GM12874 (cell line): ENCODE data around the gene ATP8A1.

Experiments used
- TF ChIP-seq, protein P1 (sequence below): IDR thresholded peaks from 2 replicates; pipeline ENCODE4 v1.5.1; 2011; ENCODE audit warnings: low read depth, mild to moderate bottlenecking, control low read depth, low read length, moderate library complexity; ENCODE audit not compliant: insufficient read depth

ATP8A1 gene

DNA sequence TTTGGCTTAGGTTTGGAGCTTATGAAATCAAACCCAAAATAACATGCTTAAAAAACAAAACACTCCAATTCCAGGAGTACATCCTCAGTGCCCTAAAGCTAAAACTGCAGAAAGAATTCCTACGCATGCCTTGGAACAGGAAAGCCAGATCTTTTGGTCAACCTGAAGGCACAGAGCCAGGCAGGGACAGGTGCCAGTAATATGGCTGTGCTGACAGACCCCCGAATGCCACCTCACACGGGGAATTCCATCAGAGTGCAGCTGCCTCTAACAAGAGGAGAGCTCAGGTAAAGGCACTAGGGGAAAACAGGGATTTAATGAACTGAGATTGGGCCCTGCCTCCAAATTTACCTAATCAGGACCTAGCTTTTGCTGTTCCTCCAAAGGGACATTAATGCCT is 182.5 kb downstream of the ATP8A1 start:
- TF ChIP-seq, protein P1, sequence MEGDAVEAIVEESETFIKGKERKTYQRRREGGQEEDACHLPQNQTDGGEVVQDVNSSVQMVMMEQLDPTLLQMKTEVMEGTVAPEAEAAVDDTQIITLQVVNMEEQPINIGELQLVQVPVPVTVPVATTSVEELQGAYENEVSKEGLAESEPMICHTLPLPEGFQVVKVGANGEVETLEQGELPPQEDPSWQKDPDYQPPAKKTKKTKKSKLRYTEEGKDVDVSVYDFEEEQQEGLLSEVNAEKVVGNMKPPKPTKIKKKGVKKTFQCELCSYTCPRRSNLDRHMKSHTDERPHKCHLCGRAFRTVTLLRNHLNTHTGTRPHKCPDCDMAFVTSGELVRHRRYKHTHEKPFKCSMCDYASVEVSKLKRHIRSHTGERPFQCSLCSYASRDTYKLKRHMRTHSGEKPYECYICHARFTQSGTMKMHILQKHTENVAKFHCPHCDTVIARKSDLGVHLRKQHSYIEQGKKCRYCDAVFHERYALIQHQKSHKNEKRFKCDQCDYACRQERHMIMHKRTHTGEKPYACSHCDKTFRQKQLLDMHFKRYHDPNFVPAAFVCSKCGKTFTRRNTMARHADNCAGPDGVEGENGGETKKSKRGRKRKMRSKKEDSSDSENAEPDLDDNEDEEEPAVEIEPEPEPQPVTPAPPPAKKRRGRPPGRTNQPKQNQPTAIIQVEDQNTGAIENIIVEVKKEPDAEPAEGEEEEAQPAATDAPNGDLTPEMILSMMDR: no peak

DNA sequence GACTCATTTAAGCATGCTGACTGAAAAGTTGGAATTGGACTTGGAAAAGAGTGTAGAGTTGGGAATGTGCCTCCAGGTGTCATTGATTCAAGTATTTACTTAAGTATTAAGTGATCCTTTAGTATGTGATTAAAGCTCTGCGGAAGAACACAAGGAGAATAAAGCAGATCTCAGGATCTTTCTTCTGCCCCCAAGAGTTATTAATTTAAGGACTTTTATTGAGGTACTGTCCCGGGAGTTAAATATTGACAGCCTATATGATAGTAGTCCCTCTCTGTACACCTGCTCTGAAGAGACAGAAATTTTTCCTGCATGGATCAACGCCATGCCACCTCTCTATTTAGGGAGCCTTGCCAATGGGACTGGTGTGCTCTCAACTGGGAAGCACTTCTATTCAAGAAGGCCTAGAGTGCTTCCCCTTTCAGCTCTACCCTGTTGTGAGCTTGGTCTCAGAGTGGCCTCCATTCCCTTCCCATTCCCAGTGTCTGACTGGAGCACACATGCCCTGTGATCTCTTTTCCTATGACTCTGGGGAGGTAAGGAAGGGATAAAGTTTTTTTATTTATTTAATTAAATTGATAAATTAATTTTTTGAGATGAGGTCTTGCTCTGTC is 183.7 kb downstream of the ATP8A1 start:
- TF ChIP-seq, protein P1: no peak

DNA sequence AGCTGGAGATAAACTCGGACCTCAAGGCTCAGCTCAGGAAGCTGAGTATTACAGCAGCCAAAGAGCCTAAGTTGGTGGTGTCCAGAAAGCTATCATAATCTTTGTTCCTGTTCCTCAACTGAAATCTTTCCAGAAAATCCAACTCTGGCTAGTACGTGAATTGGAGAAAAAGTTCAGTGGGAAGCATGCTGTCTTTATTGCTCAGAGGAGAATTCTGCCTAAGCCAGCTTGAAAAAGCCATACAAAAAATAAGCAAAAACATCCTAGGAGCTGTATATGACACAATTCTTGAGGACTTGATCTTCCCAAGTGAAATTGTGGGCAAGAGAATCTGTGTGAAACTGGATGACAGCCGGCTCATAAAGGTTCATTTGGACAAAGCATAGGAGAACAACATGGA is 185.0 kb downstream of the ATP8A1 start:
- TF ChIP-seq, protein P1: no peak

DNA sequence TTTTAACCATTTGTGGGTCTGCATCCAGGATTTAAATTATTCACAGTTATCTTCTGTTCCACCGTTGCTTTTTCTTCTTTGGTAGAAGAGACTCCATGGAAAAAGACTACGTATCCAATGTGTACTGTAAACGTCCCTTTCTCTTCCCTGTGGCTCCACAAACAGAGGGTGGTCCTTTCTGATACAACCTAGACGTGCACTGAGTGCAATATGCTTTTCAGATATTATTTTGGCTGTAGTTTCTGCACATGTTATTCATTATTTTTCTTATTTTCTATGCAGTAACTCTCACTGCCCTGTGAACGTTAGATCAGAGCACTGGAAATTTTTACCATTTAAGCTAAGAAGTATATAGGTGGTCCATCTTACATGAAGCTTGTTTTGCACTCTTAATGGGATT is 186.9 kb downstream of the ATP8A1 start:
- TF ChIP-seq, protein P1: no peak

DNA sequence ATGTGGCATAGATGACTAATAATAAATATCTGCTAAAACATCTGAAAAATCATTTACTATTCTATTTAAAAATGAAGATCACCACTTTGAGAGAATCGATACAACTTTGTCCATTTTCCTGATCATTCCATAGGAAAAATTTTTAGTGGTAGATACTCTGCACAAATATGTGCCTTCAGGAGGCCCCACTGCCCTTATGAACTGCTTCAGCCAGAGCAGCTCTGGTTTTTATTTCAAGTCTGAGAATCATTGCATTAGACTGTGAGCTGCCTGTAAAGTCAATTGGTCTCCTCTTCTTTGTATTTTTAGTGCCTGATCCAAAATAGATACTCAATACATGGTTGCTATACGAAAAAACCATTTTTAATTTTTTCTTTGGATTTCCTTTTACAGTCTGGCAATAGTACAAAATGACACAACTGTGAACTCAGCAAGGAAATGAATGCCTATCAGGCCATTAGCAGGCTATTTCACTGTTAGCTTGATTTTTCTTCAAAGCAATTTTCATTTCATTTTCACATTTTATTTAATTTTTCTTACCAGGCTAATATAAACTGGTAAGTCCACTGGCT is 190.5 kb downstream of the ATP8A1 start:
- TF ChIP-seq, protein P1: no peak

DNA sequence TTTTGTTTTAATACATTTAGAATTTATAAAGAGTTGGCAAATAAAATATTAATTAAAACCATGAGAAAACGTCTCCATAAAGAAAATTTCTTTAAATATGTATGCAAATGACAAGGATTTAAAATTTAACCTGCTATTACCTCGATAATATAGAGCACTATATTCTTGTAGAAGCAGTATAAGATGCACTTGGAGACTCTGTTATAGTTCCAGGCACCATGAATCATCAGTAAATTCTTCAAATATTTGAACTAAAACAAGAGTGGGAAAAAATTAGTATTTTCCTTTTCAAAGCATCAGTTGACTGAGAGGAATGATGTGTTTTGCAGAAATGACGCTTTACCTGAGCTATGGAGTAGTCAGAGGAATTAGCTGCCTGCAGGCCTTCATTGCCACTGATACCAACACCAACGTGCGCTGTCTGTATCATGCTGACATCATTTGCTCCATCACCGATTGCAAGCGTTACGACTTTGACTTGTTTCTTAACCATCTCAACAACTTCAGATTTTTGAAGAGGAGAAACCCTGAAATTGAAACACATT is 192.3 kb downstream of the ATP8A1 start:
- TF ChIP-seq, protein P1: no peak

DNA sequence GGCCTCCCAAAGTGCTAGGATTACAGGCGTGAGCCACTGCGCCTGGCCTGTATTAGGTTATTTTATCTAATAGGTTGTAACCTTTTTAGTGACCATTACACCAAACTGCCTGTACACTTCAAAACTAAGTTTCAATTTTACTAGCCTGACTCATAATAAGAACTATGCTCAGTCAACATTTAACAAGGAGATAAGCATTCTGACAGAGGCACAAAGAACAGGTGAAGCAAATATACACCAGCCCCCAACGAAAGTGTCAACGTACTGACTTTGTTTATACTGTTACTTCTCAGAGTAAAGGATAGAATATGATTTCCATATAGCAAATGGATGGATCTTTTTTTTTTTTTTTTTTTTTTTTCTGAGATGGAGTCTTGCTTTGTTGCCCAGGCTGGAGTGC is 196.9 kb downstream of the ATP8A1 start:
- TF ChIP-seq, protein P1: no peak
